Measurements from ENCODE around the gene DUSP8. TPM values are rescaled to one million over a fixed set of nuclear protein-coding genes. Genes with fewer than 3 reads are reported as not detected.

The DUSP8 gene, protein sequence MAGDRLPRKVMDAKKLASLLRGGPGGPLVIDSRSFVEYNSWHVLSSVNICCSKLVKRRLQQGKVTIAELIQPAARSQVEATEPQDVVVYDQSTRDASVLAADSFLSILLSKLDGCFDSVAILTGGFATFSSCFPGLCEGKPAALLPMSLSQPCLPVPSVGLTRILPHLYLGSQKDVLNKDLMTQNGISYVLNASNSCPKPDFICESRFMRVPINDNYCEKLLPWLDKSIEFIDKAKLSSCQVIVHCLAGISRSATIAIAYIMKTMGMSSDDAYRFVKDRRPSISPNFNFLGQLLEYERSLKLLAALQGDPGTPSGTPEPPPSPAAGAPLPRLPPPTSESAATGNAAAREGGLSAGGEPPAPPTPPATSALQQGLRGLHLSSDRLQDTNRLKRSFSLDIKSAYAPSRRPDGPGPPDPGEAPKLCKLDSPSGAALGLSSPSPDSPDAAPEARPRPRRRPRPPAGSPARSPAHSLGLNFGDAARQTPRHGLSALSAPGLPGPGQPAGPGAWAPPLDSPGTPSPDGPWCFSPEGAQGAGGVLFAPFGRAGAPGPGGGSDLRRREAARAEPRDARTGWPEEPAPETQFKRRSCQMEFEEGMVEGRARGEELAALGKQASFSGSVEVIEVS
- polyA plus RNA-seq: 3.5 and 7.1 TPM in 2 replicates
- 15.8 and 17.7 TPM in 2 replicates for polyA minus RNA-seq

DNA sequence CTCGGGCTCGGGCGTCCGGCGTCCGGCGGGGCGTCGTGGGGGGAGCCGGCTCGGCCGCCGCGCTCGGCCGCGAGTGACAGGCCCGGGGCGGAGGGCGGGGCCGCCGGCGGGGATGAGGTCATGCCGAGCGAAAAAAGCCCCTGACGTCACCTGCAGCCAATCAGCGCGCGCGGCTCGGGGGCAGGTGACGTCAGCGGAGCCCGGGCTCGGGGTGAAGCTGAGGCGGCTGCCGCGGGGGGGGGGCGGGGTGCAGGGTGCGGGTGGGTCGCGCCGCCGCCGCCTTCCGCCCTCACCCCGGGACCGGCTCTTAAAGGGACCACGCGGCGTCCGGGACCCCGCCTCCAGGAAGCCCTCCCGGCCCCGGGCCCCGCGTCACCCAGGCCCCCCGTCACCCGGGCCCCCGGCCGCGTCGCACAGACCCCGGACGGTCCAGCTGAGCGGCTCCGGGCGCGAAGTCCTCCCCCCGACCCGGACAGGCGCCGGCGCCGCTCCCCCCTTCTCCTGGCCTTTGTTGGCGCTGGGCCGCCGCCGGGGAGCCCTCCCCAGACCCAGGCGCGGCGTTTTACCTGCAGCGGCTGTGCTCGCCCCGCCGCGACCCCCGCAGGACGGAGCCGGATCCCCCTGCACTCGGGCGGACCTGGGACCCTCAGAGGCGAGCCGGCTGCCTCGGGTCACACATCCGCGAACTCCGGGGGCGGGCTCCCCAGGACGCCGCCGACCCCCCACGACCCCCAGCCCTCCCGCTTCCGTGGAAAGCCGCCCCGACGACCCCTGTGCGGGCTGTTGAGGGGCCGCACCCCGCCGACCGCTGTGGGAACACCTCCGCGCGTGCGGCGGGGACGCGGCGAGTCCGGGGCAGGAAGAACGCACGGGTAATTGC, at the start of gene DUSP8:
Gene DUSP8, minus strand, starts transcription at position 75 of the 880 bp plus-strand sequence. CDS start 6,445 bp downstream, outside the sequence.
- peak within 1 kb of the TSS; percentile 97 for H3K4me3 ChIP-seq (ENCODE audit: low read length)

DNA sequence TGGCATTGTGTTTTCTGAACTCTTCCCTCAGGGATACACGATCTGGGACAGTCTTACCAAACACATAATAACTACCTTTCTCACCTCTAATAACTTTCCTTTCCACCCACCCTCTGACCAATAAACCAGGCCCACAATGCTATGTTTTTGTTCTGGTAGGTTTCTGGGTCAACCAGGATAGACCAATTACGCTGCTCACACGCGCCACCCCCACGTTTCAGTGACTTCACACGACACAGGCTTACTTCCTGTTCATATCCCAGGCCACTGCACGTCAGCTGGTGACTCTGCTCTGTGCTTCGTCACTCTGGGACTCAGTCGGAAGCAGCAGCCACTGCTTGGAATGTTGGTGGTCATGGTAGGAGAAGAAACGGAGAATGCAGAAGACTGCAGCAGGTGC, 47.4 kb upstream of the DUSP8 start:
- Histone ChIP-seq H3K4me3 (ENCODE audit: low read length) (no peak overlapping the region), H3K79me2 (replicated peaks; ENCODE audit: insufficient read depth, low read length) (no peaks in the 10 kb centered on the region), H2AFZ (ENCODE audit: low read depth, low read length) (no peak overlapping the region)
- TF ChIP-seq, protein P1, sequence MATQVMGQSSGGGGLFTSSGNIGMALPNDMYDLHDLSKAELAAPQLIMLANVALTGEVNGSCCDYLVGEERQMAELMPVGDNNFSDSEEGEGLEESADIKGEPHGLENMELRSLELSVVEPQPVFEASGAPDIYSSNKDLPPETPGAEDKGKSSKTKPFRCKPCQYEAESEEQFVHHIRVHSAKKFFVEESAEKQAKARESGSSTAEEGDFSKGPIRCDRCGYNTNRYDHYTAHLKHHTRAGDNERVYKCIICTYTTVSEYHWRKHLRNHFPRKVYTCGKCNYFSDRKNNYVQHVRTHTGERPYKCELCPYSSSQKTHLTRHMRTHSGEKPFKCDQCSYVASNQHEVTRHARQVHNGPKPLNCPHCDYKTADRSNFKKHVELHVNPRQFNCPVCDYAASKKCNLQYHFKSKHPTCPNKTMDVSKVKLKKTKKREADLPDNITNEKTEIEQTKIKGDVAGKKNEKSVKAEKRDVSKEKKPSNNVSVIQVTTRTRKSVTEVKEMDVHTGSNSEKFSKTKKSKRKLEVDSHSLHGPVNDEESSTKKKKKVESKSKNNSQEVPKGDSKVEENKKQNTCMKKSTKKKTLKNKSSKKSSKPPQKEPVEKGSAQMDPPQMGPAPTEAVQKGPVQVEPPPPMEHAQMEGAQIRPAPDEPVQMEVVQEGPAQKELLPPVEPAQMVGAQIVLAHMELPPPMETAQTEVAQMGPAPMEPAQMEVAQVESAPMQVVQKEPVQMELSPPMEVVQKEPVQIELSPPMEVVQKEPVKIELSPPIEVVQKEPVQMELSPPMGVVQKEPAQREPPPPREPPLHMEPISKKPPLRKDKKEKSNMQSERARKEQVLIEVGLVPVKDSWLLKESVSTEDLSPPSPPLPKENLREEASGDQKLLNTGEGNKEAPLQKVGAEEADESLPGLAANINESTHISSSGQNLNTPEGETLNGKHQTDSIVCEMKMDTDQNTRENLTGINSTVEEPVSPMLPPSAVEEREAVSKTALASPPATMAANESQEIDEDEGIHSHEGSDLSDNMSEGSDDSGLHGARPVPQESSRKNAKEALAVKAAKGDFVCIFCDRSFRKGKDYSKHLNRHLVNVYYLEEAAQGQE (IDR thresholded peaks at IDR 0.05; ENCODE audit: borderline replicate concordance): no peak
- TF ChIP-seq POLR2AphosphoS5 (IDR thresholded peaks at IDR 0.05) (no peak), EZH2 (IDR thresholded peaks at IDR 0.05; ENCODE audit: borderline replicate concordance, insufficient read depth, low read length, poor library complexity, severe bottlenecking) (no peak), TAF1 (IDR thresholded peaks at IDR 0.05; ENCODE audit: low read depth) (no peak), SMC3 (conservative IDR thresholded peaks at IDR 0.05; ENCODE audit: poor library complexity) (no peak), EP300 (conservative IDR thresholded peaks at IDR 0.05; ENCODE audit: poor library complexity, severe bottlenecking) (no peak), MXI1 (conservative IDR thresholded peaks at IDR 0.05; ENCODE audit: poor library complexity, severe bottlenecking) (no peak)

More for the DNA sequence above, at the start of gene DUSP8:
- H4K20me1 ChIP-seq (ENCODE audit: insufficient read depth): peaks cover 11% of the 10 kb centered on the region
- no peak within 1 kb of the TSS for H2AFZ ChIP-seq (ENCODE audit: low read depth, low read length)
- H3K79me2 ChIP-seq (replicated peaks; ENCODE audit: insufficient read depth, low read length): peaks cover 56% of the 10 kb centered on the region
- no peaks in the 10 kb centered on the region for H3K9me3 ChIP-seq (ENCODE audit: low read length)
- no peaks in the 10 kb centered on the region for H3K36me3 ChIP-seq (ENCODE audit: insufficient read depth, low read length)
- H3K27ac ChIP-seq (ENCODE audit: low read length): peak within 1 kb of the TSS; percentile 85
- peaks cover 4% of the 10 kb centered on the region for H3F3A ChIP-seq (ENCODE audit: insufficient read depth, low read length, poor library complexity, severe bottlenecking)
- peak within 1 kb of the TSS; percentile 98 for H3K9ac ChIP-seq (ENCODE audit: low read length)
- H3K27me3 ChIP-seq (ENCODE audit: insufficient read depth, low read depth, low read length): peaks cover 9% of the 10 kb centered on the region
- TF ChIP-seq EP300 (conservative IDR thresholded peaks at IDR 0.05; ENCODE audit: poor library complexity, severe bottlenecking) (no peak), POLR2AphosphoS5 (IDR thresholded peaks at IDR 0.05) (peak; percentile 80), EZH2 (IDR thresholded peaks at IDR 0.05; ENCODE audit: borderline replicate concordance, insufficient read depth, low read length, poor library complexity, severe bottlenecking) (no peak), RAD21 (conservative IDR thresholded peaks at IDR 0.05) (no peak), SMC3 (conservative IDR thresholded peaks at IDR 0.05; ENCODE audit: poor library complexity) (no peak), TAF1 (IDR thresholded peaks at IDR 0.05; ENCODE audit: low read depth) (no peak), MXI1 (conservative IDR thresholded peaks at IDR 0.05; ENCODE audit: poor library complexity, severe bottlenecking) (peak; percentile 35)
- TF ChIP-seq, protein P1 (IDR thresholded peaks at IDR 0.05; ENCODE audit: borderline replicate concordance): peak; percentile 17
- TF ChIP-seq, protein P2, sequence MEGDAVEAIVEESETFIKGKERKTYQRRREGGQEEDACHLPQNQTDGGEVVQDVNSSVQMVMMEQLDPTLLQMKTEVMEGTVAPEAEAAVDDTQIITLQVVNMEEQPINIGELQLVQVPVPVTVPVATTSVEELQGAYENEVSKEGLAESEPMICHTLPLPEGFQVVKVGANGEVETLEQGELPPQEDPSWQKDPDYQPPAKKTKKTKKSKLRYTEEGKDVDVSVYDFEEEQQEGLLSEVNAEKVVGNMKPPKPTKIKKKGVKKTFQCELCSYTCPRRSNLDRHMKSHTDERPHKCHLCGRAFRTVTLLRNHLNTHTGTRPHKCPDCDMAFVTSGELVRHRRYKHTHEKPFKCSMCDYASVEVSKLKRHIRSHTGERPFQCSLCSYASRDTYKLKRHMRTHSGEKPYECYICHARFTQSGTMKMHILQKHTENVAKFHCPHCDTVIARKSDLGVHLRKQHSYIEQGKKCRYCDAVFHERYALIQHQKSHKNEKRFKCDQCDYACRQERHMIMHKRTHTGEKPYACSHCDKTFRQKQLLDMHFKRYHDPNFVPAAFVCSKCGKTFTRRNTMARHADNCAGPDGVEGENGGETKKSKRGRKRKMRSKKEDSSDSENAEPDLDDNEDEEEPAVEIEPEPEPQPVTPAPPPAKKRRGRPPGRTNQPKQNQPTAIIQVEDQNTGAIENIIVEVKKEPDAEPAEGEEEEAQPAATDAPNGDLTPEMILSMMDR (IDR thresholded peaks at IDR 0.05; ENCODE audit: poor library complexity, severe bottlenecking): no peak
- H3K4me2 ChIP-seq (ENCODE audit: low read length): peak within 1 kb of the TSS; percentile 94
- no peaks in the 10 kb centered on the region for H3K9me2 ChIP-seq (ENCODE audit: insufficient read depth, low read length)

More for the DNA sequence above, 47.4 kb upstream of the DUSP8 start:
- H4K20me1 ChIP-seq (ENCODE audit: insufficient read depth): no peaks in the 10 kb centered on the region
- no peaks in the 10 kb centered on the region for H3K36me3 ChIP-seq (ENCODE audit: insufficient read depth, low read length)
- H3F3A ChIP-seq (ENCODE audit: insufficient read depth, low read length, poor library complexity, severe bottlenecking): no peaks in the 10 kb centered on the region
- no peaks in the 10 kb centered on the region for H3K27me3 ChIP-seq (ENCODE audit: insufficient read depth, low read depth, low read length)
- H3K9me2 ChIP-seq (ENCODE audit: insufficient read depth, low read length): no peaks in the 10 kb centered on the region
- no peak overlapping the region for H3K4me2 ChIP-seq (ENCODE audit: low read length)
- H3K27ac ChIP-seq (ENCODE audit: low read length): no peak overlapping the region
- H3K9ac ChIP-seq (ENCODE audit: low read length): no peak overlapping the region
- no peaks in the 10 kb centered on the region for H3K9me3 ChIP-seq (ENCODE audit: low read length)
